Right atrium auricular region (tissue), 2 donors: ENCODE measurements around the gene HES2. TPM values are rescaled to one million over a fixed set of nuclear protein-coding genes. Genes with fewer than 3 reads are reported as not detected.

Source experiments
- DNase-seq: peaks from one replicate; pipeline ENCODE4 v3.0.0-alpha.2; 2019; ENCODE audit warnings: low spot score
- H3K27ac ChIP-seq, 2 donors: fragments of 200-600 bp; sonication (generic); 1 replicate in 1 of 2; 2 replicates in 1 of 2; pipeline ENCODE4 v1.5.1; 2016 to 2019
- H3K27me3 ChIP-seq, 2 donors: fragments of 200-600 bp; sonication (generic); one replicate each; pipeline versions ENCODE4 v1.5.1 to v1.6.0; 2017 to 2019
- H3K36me3 ChIP-seq: fragments of 200-600 bp; sonication (generic); one replicate; pipeline ENCODE4 v1.5.1; 2016
- H3K4me1 ChIP-seq, 2 donors: fragments of 200-600 bp; sonication (generic); one replicate each; pipeline versions ENCODE4 v1.5.1 to v1.6.0; 2017 to 2019
- H3K4me3 ChIP-seq, 2 donors: fragments of 200-600 bp; sonication (generic); 1 replicate in 1 of 2; 2 replicates in 1 of 2; pipeline ENCODE4 v1.5.1; 2017 to 2019; ENCODE audit warnings: mild to moderate bottlenecking in 1 of 2, moderate library complexity in 1 of 2
- H3K9me3 ChIP-seq, 2 donors: fragments of 200-600 bp; sonication (generic); one replicate each; pipeline ENCODE4 v1.5.1; 2019
- total RNA-seq, 2 donors: library from RNA; depleted of rRNA; stranded (reverse); fragments of >200 nt; gene quantifications; one replicate each; pipeline ENCODE4 v1.1.0, GENCODE V29; 2016
- TF ChIP-seq, protein P1 (sequence below), 2 donors: fragments of 200-600 bp; sonication (generic); IDR thresholded peaks; one replicate each; pipeline ENCODE4 v1.5.1; 2019; ENCODE audit warnings: antibody characterized with exemption in 2 of 2

Gene HES2
- total RNA-seq, 2 donors from 2014 or later = not detected

DNA sequence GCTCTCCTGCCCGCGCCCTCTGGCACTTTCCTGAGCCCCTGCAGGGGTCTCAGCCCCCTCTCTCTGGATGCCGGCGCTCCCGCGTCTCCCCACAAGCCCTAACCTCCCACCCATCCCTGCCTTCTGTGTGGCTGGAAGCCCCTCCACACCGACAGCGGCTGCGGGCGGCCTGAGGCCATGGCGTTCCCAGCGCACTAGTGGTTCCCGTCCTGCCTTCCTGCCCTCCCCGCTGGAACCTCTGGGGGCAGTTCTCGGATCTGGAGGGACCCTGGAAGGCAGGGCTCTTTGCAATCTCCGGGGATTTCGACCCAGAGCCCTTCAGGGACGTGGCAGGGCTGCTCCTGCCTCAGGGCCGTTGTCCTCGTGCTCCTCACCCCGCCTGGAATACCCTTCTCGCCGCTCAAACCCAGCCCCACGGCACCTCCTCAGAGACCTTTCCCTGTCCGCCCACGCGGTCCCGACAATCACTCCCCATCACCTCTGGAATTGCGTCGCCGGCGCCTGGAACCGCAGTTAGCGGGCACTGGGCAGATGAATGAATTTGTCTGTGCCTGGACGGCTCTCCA lies 4.4 kb upstream of the HES2 start:
- H3K27ac ChIP-seq = no peak overlapping the region
- H3K27me3 ChIP-seq = peaks cover 42 to 43% of the 10 kb centered on the region in 2 donors

GRCh38 chr1:6423321-6423999 lies 3.7 kb upstream of the HES2 start:
- Histone ChIP-seq H3K4me3 (peak overlapping the region in 1 of 2 donors; percentile 7), H3K4me1 (peaks cover 0 to 51% of the 10 kb centered on the region in 2 donors), H3K9me3 (no peaks in the 10 kb centered on the region), H3K27ac (no peak overlapping the region), H3K27me3 (peaks cover 47 to 48% of the 10 kb centered on the region in 2 donors), H3K36me3 (no peaks in the 10 kb centered on the region)
- DNase-seq = no peak
- TF ChIP-seq, protein P1, sequence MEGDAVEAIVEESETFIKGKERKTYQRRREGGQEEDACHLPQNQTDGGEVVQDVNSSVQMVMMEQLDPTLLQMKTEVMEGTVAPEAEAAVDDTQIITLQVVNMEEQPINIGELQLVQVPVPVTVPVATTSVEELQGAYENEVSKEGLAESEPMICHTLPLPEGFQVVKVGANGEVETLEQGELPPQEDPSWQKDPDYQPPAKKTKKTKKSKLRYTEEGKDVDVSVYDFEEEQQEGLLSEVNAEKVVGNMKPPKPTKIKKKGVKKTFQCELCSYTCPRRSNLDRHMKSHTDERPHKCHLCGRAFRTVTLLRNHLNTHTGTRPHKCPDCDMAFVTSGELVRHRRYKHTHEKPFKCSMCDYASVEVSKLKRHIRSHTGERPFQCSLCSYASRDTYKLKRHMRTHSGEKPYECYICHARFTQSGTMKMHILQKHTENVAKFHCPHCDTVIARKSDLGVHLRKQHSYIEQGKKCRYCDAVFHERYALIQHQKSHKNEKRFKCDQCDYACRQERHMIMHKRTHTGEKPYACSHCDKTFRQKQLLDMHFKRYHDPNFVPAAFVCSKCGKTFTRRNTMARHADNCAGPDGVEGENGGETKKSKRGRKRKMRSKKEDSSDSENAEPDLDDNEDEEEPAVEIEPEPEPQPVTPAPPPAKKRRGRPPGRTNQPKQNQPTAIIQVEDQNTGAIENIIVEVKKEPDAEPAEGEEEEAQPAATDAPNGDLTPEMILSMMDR (IDR thresholded peaks at IDR 0.05) = peak in 1 of 2 donors; percentile 66

More for the DNA sequence above, 4.4 kb upstream of the HES2 start:
- Histone ChIP-seq H3K4me3 (peak overlapping the region in 1 of 2 donors; percentile 32), H3K36me3 (no peaks in the 10 kb centered on the region), H3K4me1 (peaks cover 0 to 45% of the 10 kb centered on the region in 2 donors), H3K9me3 (no peaks in the 10 kb centered on the region)
- TF ChIP-seq, protein P1 (IDR thresholded peaks at IDR 0.05) = no peak
- no peak for DNase-seq

GRCh38 chr1:6421266-6421665 lies 1.5 kb upstream of the HES2 start:
- Histone ChIP-seq H3K27me3 (peaks cover 46 to 55% of the 10 kb centered on the region in 2 donors), H3K9me3 (no peaks in the 10 kb centered on the region), H3K27ac (no peak overlapping the region), H3K4me1 (peaks cover 0 to 51% of the 10 kb centered on the region in 2 donors), H3K4me3 (no peak overlapping the region), H3K36me3 (no peaks in the 10 kb centered on the region)
- TF ChIP-seq, protein P1 (IDR thresholded peaks at IDR 0.05) = no peak
- no peak for DNase-seq

DNA sequence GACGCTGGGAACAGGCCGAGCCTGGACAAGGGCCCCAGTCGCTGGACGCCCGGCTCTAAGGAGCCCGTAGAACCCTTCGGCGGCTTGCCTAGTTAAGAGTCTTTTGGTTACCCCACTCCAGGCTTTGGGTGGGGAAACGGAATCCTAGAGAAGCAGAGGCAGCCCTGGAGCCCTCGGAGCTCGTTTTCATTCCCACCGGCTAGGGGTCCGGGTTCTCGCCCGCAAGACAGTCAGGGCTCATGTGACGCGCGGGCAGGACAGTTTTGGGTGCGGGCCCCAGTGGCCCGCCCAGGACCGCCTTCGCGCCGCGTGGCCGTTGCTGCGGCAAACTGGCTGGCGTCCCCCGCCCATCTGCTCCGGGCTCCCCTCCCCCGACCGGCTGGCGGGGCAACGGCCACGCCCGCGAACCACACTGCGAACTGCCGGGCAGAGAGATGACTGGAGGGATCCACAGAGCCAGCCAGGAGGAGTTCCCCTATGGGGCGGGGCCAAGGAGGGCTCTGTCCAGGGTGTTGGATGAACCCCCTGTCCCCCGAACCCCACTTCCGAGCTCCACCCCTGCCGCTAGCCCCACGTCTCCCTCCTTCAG lies 829 bp upstream of the HES2 start:
- H3K9me3 ChIP-seq = no peaks in the 10 kb centered on the region
- no peak for DNase-seq
- peaks cover 0 to 50% of the 10 kb centered on the region in 2 donors for H3K4me1 ChIP-seq
- TF ChIP-seq, protein P1 (IDR thresholded peaks at IDR 0.05) = no peak
- H3K27ac ChIP-seq = no peak overlapping the region
- H3K4me3 ChIP-seq = peak overlapping the region in 1 of 2 donors; percentile 47
- peaks cover 40 to 55% of the 10 kb centered on the region in 2 donors for H3K27me3 ChIP-seq
- H3K36me3 ChIP-seq = no peaks in the 10 kb centered on the region

GRCh38 chr1:6419397-6419803 lies 319 bp downstream of the HES2 start:
- Histone ChIP-seq H3K4me3 (peak overlapping the region; percentile 15 to 47), H3K27me3 (peaks cover 35 to 53% of the 10 kb centered on the region in 2 donors)

More at GRCh38 chr1:6419397-6419803, 319 bp downstream of the HES2 start:
- Histone ChIP-seq H3K4me1 (peaks cover 0 to 42% of the 10 kb centered on the region in 2 donors), H3K36me3 (no peaks in the 10 kb centered on the region), H3K9me3 (no peaks in the 10 kb centered on the region), H3K27ac (no peak overlapping the region)
- DNase-seq = no peak
- TF ChIP-seq, protein P1 (IDR thresholded peaks at IDR 0.05) = no peak
